Ovary (tissue), 9 donors: ENCODE results near the gene CREB3L1. TPM values are rescaled to one million over a fixed set of nuclear protein-coding genes. Genes with fewer than 3 reads are reported as not detected.
A peak's percentile ranks its signal among the peaks of the same experiment; 100 is the strongest.

Experiments
- DNase-seq, 5 donors: peaks; one replicate each; pipeline ENCODE4 v3.0.0-alpha.2; 2019 to 2020
- H3K27ac ChIP-seq, 2 donors: fragments of 200-600 bp; one replicate each; pipeline versions ENCODE4 v1.5.1 to v1.8.0; 2019 to 2022
- H3K27me3 ChIP-seq: fragments of 200-600 bp; one replicate; pipeline ENCODE4 v1.8.0; 2022
- H3K36me3 ChIP-seq: fragments of 200-600 bp; sonication (generic); one replicate; pipeline ENCODE4 v1.5.1; 2019
- H3K4me1 ChIP-seq: one replicate; pipeline ENCODE4 v1.8.1; 2013; ENCODE audit warnings: mild to moderate bottlenecking, moderate library complexity; ENCODE audit not compliant: insufficient read depth
- H3K4me3 ChIP-seq: fragments of 200-600 bp; sonication (generic); one replicate; pipeline ENCODE4 v1.5.1; 2017
- H3K9me3 ChIP-seq, 2 donors: fragments of 200-600 bp in 1 of 2; sonication (generic) in 1 of 2; one replicate each; pipeline versions ENCODE4 v1.5.1 to v1.8.1; 2013 to 2019; ENCODE audit warnings: mild to moderate bottlenecking in 1 of 2, moderate library complexity in 1 of 2
- CTCF ChIP-seq, 3 donors: fragments of 450-650 bp in 2 of 3; fragments of 200-600 bp in 1 of 3; IDR thresholded peaks; one replicate each; pipeline versions ENCODE4 v1.5.1 to v1.8.0; 2016 to 2022; ENCODE audit warnings: antibody characterized with exemption in 3 of 3, mild to moderate bottlenecking in 1 of 3
- EP300 ChIP-seq: sonication (generic); formaldehyde crosslinking; IDR thresholded peaks from one replicate; pipeline ENCODE4 v1.6.1; 2017; ENCODE audit warnings: antibody characterized with exemption
- POLR2A ChIP-seq: fragments of 450-650 bp; IDR thresholded peaks from one replicate; pipeline ENCODE4 v1.6.1; 2017; ENCODE audit warnings: antibody characterized with exemption, mild to moderate bottlenecking, moderate library complexity
- WGBS, 3 donors: extraction: QIAGEN DNeasy Blood & Tissue Kit in 1 of 3; methylation state at CpG; one replicate each; pipeline versions ENCODE4 v1.1.5 to v1.1.7; 2013 to 2017; 5-methylcytosine and 5-hydroxymethylcytosine counted together
- intact Hi-C, 4 donors: fragments of 100-400 bp; cut with DNase I; formaldehyde crosslinking; loops; one replicate each; pipeline versions ENCODE4 v1.11.0 to v1.15.1; 2022 to 2023
- polyA plus RNA-seq, 2 donors: library from polyadenylated mRNA; stranded (reverse); fragments of 200-250 nt in 1 of 2; fragments of 350-450 nt in 1 of 2; fragmentation: Illumina TruSeq in 1 of 2; extraction: RNeasy Lipid Tissue Mini Kit (QIAGEN cat#74804) in 1 of 2; gene quantifications; one replicate each; pipeline ENCODE4 v1.2.3, GENCODE V29; 2013 to 2014
- total RNA-seq, 7 donors: library from RNA; depleted of rRNA in 2 of 7; stranded (reverse); fragments of >200 nt in 2 of 7; fragmentation: NEBNext Ultra II Directional in 3 of 7; extraction: Animal tissue kit (Norgen Biotek cat#: 25700) in 3 of 7; gene quantifications; one replicate each; pipeline versions ENCODE4 v1.1.0 to v1.2.4, GENCODE V29; 2016 to 2023
- donor health status: DM: no; HTN: no; CAD: no; lungs with moderate emphysema.
- donor health status: DM: no; HTN: no; CAD: no.
- donor health status: Bipolar disorder and iron deficiency.
- donor health status: DM: yes; HTN: yes; CAD: no.
- donor health status: DM: no; HTN: no; CAD: no.
- donor health status: DM: yes; HTN: yes; CAD: no.

CREB3L1 gene
- total and polyA plus RNA-seq, 9 donors = 1.7 to 63.0 (median 7.5) TPM

- no peaks in the 10 kb centered on the region for H3K36me3 ChIP-seq
- no peaks in the 10 kb centered on the region for H3K9me3 ChIP-seq
- peaks cover 5% of the 10 kb centered on the region for H3K4me1 ChIP-seq
- no peak for DNase-seq
- intact Hi-C loops = no loop called here
- no peak overlapping the region for H3K27ac ChIP-seq
- TF ChIP-seq EP300 (no peak), POLR2A (no peak)
- 9 to 20% (median 13%) methylated on average over 18 to 25 of the region's 25 CpGs for WGBS, 3 donors
- H3K4me3 ChIP-seq = peak overlapping the region; percentile 5
- H3K27me3 ChIP-seq = no peaks in the 10 kb centered on the region
Observed at GRCh38 chr11:46333394-46333947, 56.0 kb downstream of the CREB3L1 start.

GRCh38 chr11:46334211-46334610 is 56.7 kb downstream of the CREB3L1 start:
- Histone ChIP-seq H3K36me3 (no peaks in the 10 kb centered on the region), H3K4me3 (no peak overlapping the region), H3K27me3 (no peaks in the 10 kb centered on the region), H3K4me1 (peaks cover 5% of the 10 kb centered on the region), H3K27ac (no peak overlapping the region), H3K9me3 (no peaks in the 10 kb centered on the region)
- intact Hi-C loops = no loop called here
- TF ChIP-seq CTCF (IDR thresholded peaks at IDR 0.05) = no peak
- TF ChIP-seq EP300 = no peak
- TF ChIP-seq POLR2A = no peak
- 95% methylated on average over 3 of the region's 3 CpGs for WGBS, 3 donors
- DNase-seq = no peak

- no peaks in the 10 kb centered on the region for H3K9me3 ChIP-seq
- H3K4me1 ChIP-seq = peaks cover 5% of the 10 kb centered on the region
- H3K27me3 ChIP-seq = no peaks in the 10 kb centered on the region
- intact Hi-C loops = no loop called here
- H3K36me3 ChIP-seq = no peaks in the 10 kb centered on the region
- no peak overlapping the region for H3K27ac ChIP-seq
- TF ChIP-seq EP300 = no peak
- TF ChIP-seq POLR2A = no peak
- no peak for TF ChIP-seq CTCF (IDR thresholded peaks at IDR 0.05)
- no peak overlapping the region for H3K4me3 ChIP-seq
- no peak for DNase-seq
- WGBS, 3 donors = 92 to 95% (median 95%) methylated on average over 6 of the region's 6 CpGs
Observed at GRCh38 chr11:46335271-46335670, 57.8 kb downstream of the CREB3L1 start.

- H3K27ac ChIP-seq = no peak overlapping the region
- H3K4me3 ChIP-seq = no peak overlapping the region
- intact Hi-C loops = no loop called here
- H3K4me1 ChIP-seq = no peaks in the 10 kb centered on the region
- H3K27me3 ChIP-seq = no peaks in the 10 kb centered on the region
- DNase-seq = no peak
- no peaks in the 10 kb centered on the region for H3K9me3 ChIP-seq
- H3K36me3 ChIP-seq = no peaks in the 10 kb centered on the region
- TF ChIP-seq EP300 = no peak
- TF ChIP-seq CTCF (IDR thresholded peaks at IDR 0.05) = no peak
- no peak for TF ChIP-seq POLR2A
- 91 to 93% (median 93%) methylated on average over 11 of the region's 11 CpGs for WGBS, 3 donors
Observed at GRCh38 chr11:46335890-46336562, 58.6 kb downstream of the CREB3L1 start.

GRCh38 chr11:46336563-46337180 is 59.2 kb downstream of the CREB3L1 start:
- Histone ChIP-seq H3K36me3 (no peaks in the 10 kb centered on the region), H3K4me3 (no peak overlapping the region), H3K27ac (no peak overlapping the region), H3K4me1 (peaks cover under 1% of the 10 kb centered on the region), H3K27me3 (no peaks in the 10 kb centered on the region), H3K9me3 (no peaks in the 10 kb centered on the region)
- TF ChIP-seq CTCF (IDR thresholded peaks at IDR 0.05) (no peak), POLR2A (no peak), EP300 (no peak)
- WGBS, 3 donors = 78 to 90% (median 88%) methylated on average over 12 of the region's 12 CpGs
- DNase-seq = no peak
- intact Hi-C loops = no loop called here
